BLaER1 treated with 17β-estradiol and CSF1 and Interleukin-3, amounts not matched to agents 10 nM and 100 nM (cell line): ENCODE data around the gene SUFU.
A peak's percentile ranks its signal among the peaks of the same experiment; 100 is the strongest.
"Not testable (repeated sequence)": the region's sequence is repeated elsewhere in the genome, so short reads cannot be mapped to it uniquely, and the experiment has no call there.

Experiments
- H3K27ac ChIP-seq, 11 experiments: shearing (Covaris generic); formaldehyde crosslinking; 2 replicates each; pipeline ENCODE4 v1.8.1; 2022
- H3K27me3 ChIP-seq, 11 experiments: shearing (Covaris generic); formaldehyde crosslinking; 2 replicates each; pipeline ENCODE4 v1.8.1; 2022
- H3K36me3 ChIP-seq, 11 experiments: shearing (Covaris generic); formaldehyde crosslinking; 2 replicates each; pipeline ENCODE4 v1.8.1; 2022
- H3K4me1 ChIP-seq, 10 experiments: shearing (Covaris generic); formaldehyde crosslinking; 2 replicates each; pipeline ENCODE4 v1.8.1; 2022
- H3K4me2 ChIP-seq, 11 experiments: shearing (Covaris generic); formaldehyde crosslinking; 2 replicates each; pipeline ENCODE4 v1.8.1; 2022
- H3K4me3 ChIP-seq, 10 experiments: shearing (Covaris generic); formaldehyde crosslinking; 2 replicates each; pipeline ENCODE4 v1.8.1; 2022
- H3K9ac ChIP-seq, 11 experiments: shearing (Covaris generic); formaldehyde crosslinking; 2 replicates each; pipeline ENCODE4 v1.8.1; 2022
- H3K9me3 ChIP-seq, 11 experiments: shearing (Covaris generic); formaldehyde crosslinking; replicated peaks in 1 of 11; 2 replicates each; pipeline ENCODE4 v1.8.1; 2022
- H4K20me1 ChIP-seq, 11 experiments: shearing (Covaris generic); formaldehyde crosslinking; 2 replicates each; pipeline ENCODE4 v1.8.1; 2022
- Cebpa-rat ChIP-seq, 11 experiments: shearing (Covaris generic); IDR thresholded peaks; 2 replicates each; pipeline ENCODE4 v1.8.1; 2022

SUFU gene

GRCh38 chr10:102503264-102504178 is at the start of gene SUFU:
Gene SUFU (plus strand): TSS chr10:102503972. CDS start chr10:102504153, 181 bp downstream.
- no peak for TF ChIP-seq Cebpa-rat (IDR thresholded peaks at IDR 0.05)
- Histone ChIP-seq H3K27ac (peak within 1 kb of the TSS; percentile 52 to 90 (median 85)), H3K27me3 (no peaks in the 10 kb centered on the region), H3K9me3 (no peaks in the 10 kb centered on the region), H3K36me3 (peaks cover 2 to 36% (median 15%) of the 10 kb centered on the region in 11 experiments; a peak in 15 of 22 replicates), H3K9ac (peak within 1 kb of the TSS; percentile 84 to 93 (median 88)), H3K4me1 (peaks cover 53 to 71% (median 65%) of the 10 kb centered on the region in 10 experiments), H3K4me3 (peak within 1 kb of the TSS; percentile 79 to 93 (median 86)), H3K4me2 (peak within 1 kb of the TSS; percentile 88 to 99 (median 96)), H4K20me1 (peaks cover 58 to 76% (median 71%) of the 10 kb centered on the region in 11 experiments)

- peak overlapping the region in 2 of 11 experiments; percentile 81 to 82; a peak in 5 of 22 replicates for H3K27ac ChIP-seq
- H3K27me3 ChIP-seq, H3K9me3 ChIP-seq, H4K20me1 ChIP-seq, H3K4me3 ChIP-seq: not testable (repeated sequence)
- peaks cover 23 to 59% (median 44%) of the 10 kb centered on the region in 11 experiments for H3K36me3 ChIP-seq
- peaks cover 18 to 60% (median 36%) of the 10 kb centered on the region in 10 experiments for H3K4me1 ChIP-seq
- peak overlapping the region in 5 of 11 experiments; percentile 93 to 99 (median 95); a peak in 8 of 22 replicates for H3K4me2 ChIP-seq
- H3K9ac ChIP-seq, result peak overlapping the region in 1 of 11 experiments; percentile 55; a peak in 3 of 22 replicates
Observed at GRCh38 chr10:102454662-102455487, 48.9 kb upstream of the SUFU start.

- Histone ChIP-seq H3K27me3 (no peaks in the 10 kb centered on the region), H3K9ac (no peak overlapping the region), H3K4me1 (peaks cover 24 to 67% (median 43%) of the 10 kb centered on the region in 10 experiments), H4K20me1 (peaks cover 0 to 5% (median 0%) of the 10 kb centered on the region in 11 experiments; a peak in 2 of 22 replicates), H3K4me2 (peak overlapping the region in 3 of 11 experiments; percentile 21 to 95 (median 93); a peak in 5 of 22 replicates), H3K4me3 (no peak overlapping the region), H3K27ac (0 out of 22 replicates have a peak overlapping the region, but pooled peaks of 2 of the 11 experiments have one; percentile 4 to 81), H3K9me3 (no peaks in the 10 kb centered on the region), H3K36me3 (peaks cover 23 to 59% (median 44%) of the 10 kb centered on the region in 11 experiments)
- TF ChIP-seq Cebpa-rat (IDR thresholded peaks at IDR 0.05), result 0 out of 22 replicates have a peak, but pooled peaks of 1 of the 11 experiments have one; percentile 18
Observed at GRCh38 chr10:102455893-102456471, 47.8 kb upstream of the SUFU start.

GRCh38 chr10:102457591-102458150 is 46.1 kb upstream of the SUFU start:
- peaks cover 22 to 63% (median 42%) of the 10 kb centered on the region in 10 experiments for H3K4me1 ChIP-seq
- no peak overlapping the region for H3K27ac ChIP-seq
- no peak for TF ChIP-seq Cebpa-rat (IDR thresholded peaks at IDR 0.05)
- no peaks in the 10 kb centered on the region for H3K27me3 ChIP-seq
- H4K20me1 ChIP-seq, result no peaks in the 10 kb centered on the region; a peak in 1 of 22 replicates
- H3K9me3 ChIP-seq, result no peaks in the 10 kb centered on the region
- H3K4me3 ChIP-seq, result no peak overlapping the region
- no peak overlapping the region for H3K4me2 ChIP-seq
- no peak overlapping the region for H3K9ac ChIP-seq
- H3K36me3 ChIP-seq, result peaks cover 19 to 45% (median 37%) of the 10 kb centered on the region in 11 experiments

- no peak overlapping the region for H3K4me2 ChIP-seq
- H3K4me3 ChIP-seq, result no peak overlapping the region
- TF ChIP-seq Cebpa-rat (IDR thresholded peaks at IDR 0.05), result no peak
- no peak overlapping the region for H3K9ac ChIP-seq
- H3K9me3 ChIP-seq, result no peaks in the 10 kb centered on the region
- no peaks in the 10 kb centered on the region for H3K27me3 ChIP-seq
- peaks cover 16 to 35% (median 31%) of the 10 kb centered on the region in 11 experiments for H3K36me3 ChIP-seq
- no peaks in the 10 kb centered on the region; a peak in 1 of 22 replicates for H4K20me1 ChIP-seq
- peaks cover 30 to 63% (median 42%) of the 10 kb centered on the region in 10 experiments for H3K4me1 ChIP-seq
- no peak overlapping the region for H3K27ac ChIP-seq
Observed at GRCh38 chr10:102458656-102459055, 45.1 kb upstream of the SUFU start.

- H3K9ac ChIP-seq, result peak overlapping the region; percentile 68 to 84 (median 79)
- H4K20me1 ChIP-seq, result no peaks in the 10 kb centered on the region; a peak in 1 of 22 replicates
- peaks cover 9 to 26% (median 15%) of the 10 kb centered on the region in 11 experiments for H3K36me3 ChIP-seq
- no peaks in the 10 kb centered on the region for H3K9me3 ChIP-seq
- H3K27me3 ChIP-seq, result no peaks in the 10 kb centered on the region
- H3K4me1 ChIP-seq, result peaks cover 35 to 48% (median 38%) of the 10 kb centered on the region in 10 experiments
- H3K4me2 ChIP-seq, result peak overlapping the region; percentile 93 to 99 (median 96)
- peak overlapping the region; percentile 67 to 88 (median 78) for H3K4me3 ChIP-seq
- peak overlapping the region; percentile 54 to 76 (median 70); a peak in 21 of 22 replicates for H3K27ac ChIP-seq
- TF ChIP-seq Cebpa-rat (IDR thresholded peaks at IDR 0.05), result no peak
Observed at GRCh38 chr10:102460836-102461186, 43.0 kb upstream of the SUFU start.

- H3K9ac ChIP-seq, result peak overlapping the region; percentile 68 to 84 (median 79)
- peaks cover 32 to 42% (median 37%) of the 10 kb centered on the region in 10 experiments for H3K4me1 ChIP-seq
- no peaks in the 10 kb centered on the region for H3K27me3 ChIP-seq
- TF ChIP-seq Cebpa-rat (IDR thresholded peaks at IDR 0.05), result no peak
- peak overlapping the region; percentile 54 to 76 (median 70); a peak in 21 of 22 replicates for H3K27ac ChIP-seq
- peak overlapping the region; percentile 67 to 88 (median 78) for H3K4me3 ChIP-seq
- H3K4me2 ChIP-seq, result peak overlapping the region; percentile 93 to 99 (median 96)
- no peaks in the 10 kb centered on the region; a peak in 1 of 22 replicates for H4K20me1 ChIP-seq
- peaks cover 3 to 23% (median 9%) of the 10 kb centered on the region in 11 experiments; a peak in 15 of 22 replicates for H3K36me3 ChIP-seq
- H3K9me3 ChIP-seq, result no peaks in the 10 kb centered on the region
Observed at GRCh38 chr10:102461187-102462054, 42.4 kb upstream of the SUFU start.
